GM12875 (cell line): ENCODE data around the gene SPANXA1.
"Not testable (repeated sequence)": the region's sequence is repeated elsewhere in the genome, so short reads cannot be mapped to it uniquely, and the experiment has no call there.

Experiments
- H3K4me3 ChIP-seq: one replicate; pipeline ENCODE4 v1.5.1; 2011; ENCODE audit warnings: low read depth, low read length, control low read depth
- TF ChIP-seq, protein P1 (sequence below): IDR thresholded peaks from 2 replicates; pipeline ENCODE4 v1.5.1; 2011; ENCODE audit warnings: low read depth, mild to moderate bottlenecking, control low read depth, inconsistent platforms, low read length, moderate library complexity, borderline replicate concordance; ENCODE audit not compliant: insufficient read depth

The SPANXA1 gene, protein sequence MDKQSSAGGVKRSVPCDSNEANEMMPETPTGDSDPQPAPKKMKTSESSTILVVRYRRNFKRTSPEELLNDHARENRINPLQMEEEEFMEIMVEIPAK

DNA sequence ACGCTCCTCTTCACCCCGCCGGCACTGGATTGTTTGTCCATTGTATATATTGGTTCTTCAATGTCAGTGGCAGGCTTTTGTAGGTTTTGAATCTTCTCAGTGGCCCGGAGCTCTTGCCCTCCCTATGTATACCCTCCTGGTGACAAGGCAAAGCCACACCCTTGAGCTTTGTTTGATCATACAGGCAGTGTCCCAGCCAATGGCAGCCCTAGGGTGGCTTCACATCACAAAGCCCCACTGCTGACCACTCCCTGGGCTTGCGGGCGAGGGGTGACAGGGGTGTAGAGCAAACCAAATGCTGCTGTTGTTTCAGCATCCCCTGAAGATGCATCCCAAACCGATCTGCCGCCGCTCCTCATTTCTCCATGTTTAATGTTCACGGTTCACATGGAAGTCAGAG is at the start of gene SPANXA1:
TSS of gene SPANXA1 (minus strand) at position 101 of the 400 bp plus-strand sequence. CDS start at position 41, 60 bp downstream.
- not testable (repeated sequence) for H3K4me3 ChIP-seq

DNA sequence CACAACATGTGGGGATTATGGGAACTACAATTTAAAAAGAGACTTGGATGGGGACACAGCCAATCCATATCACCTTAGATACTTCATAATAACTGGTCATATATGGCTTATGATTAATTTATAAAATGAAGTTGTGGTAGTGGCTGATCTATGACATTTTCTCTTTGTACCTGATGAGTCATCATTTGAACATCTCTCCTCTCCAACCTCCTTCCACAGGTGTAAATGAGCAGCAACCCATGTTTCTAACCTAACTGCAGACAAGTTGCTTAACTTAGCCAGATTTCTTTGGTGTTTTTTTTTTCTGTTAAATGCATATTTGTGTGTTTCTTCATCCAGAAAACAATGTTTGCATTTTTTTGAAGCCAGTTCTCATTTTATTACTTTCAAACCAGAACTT is 47.6 kb upstream of the SPANXA1 start:
- TF ChIP-seq, protein P1, sequence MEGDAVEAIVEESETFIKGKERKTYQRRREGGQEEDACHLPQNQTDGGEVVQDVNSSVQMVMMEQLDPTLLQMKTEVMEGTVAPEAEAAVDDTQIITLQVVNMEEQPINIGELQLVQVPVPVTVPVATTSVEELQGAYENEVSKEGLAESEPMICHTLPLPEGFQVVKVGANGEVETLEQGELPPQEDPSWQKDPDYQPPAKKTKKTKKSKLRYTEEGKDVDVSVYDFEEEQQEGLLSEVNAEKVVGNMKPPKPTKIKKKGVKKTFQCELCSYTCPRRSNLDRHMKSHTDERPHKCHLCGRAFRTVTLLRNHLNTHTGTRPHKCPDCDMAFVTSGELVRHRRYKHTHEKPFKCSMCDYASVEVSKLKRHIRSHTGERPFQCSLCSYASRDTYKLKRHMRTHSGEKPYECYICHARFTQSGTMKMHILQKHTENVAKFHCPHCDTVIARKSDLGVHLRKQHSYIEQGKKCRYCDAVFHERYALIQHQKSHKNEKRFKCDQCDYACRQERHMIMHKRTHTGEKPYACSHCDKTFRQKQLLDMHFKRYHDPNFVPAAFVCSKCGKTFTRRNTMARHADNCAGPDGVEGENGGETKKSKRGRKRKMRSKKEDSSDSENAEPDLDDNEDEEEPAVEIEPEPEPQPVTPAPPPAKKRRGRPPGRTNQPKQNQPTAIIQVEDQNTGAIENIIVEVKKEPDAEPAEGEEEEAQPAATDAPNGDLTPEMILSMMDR, result no peak
- H3K4me3 ChIP-seq, result no peak overlapping the region

DNA sequence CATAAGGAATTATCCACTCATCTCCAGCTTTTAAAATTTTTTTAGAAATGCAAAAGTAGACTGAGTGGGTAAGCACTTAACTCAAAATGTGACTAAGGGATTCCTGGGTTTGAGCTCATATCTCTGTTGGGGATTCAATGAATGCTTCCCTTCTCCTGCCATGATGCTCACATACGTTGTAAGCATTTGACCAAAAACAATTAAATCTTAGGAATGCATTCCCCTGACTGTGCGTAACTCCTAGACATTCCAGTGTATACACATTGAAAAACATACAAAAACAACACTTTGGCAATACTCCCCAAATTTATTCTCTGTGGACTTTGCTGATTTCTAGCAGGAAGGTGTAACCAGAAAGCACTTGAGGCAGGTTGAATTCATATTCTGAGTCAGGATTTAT is 34.8 kb upstream of the SPANXA1 start:
- TF ChIP-seq, protein P1, result no peak

DNA sequence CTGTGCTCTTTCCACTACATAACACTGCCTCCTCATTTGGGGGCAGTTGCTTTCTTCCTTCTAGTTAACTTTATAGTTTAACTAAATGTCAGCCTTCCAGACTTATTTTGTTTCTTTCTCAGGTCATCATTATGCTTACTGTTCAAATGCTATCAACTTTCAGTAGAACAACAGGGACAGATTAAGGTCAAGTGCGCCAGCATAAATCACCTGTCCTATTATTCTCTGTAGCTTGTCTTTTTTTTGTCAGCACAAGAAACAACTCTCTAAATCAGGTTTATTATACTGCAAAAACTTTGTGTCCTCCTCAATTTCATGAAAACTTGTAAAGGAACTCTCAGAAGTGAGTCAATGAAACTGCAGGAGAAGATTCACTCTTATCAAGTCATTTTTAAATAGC is 24.6 kb upstream of the SPANXA1 start:
- TF ChIP-seq, protein P1, result no peak
- no peak overlapping the region for H3K4me3 ChIP-seq

More for the DNA sequence above, 34.8 kb upstream of the SPANXA1 start:
- no peak overlapping the region for H3K4me3 ChIP-seq

DNA sequence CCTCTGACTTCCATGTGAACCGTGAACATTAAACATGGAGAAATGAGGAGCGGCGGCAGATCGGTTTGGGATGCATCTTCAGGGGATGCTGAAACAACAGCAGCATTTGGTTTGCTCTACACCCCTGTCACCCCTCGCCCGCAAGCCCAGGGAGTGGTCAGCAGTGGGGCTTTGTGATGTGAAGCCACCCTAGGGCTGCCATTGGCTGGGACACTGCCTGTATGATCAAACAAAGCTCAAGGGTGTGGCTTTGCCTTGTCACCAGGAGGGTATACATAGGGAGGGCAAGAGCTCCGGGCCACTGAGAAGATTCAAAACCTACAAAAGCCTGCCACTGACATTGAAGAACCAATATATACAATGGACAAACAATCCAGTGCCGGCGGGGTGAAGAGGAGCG is 4.9 kb upstream of the SPANXA1 start, which contains the start of gene SPANXA2:
TSS of gene SPANXA2 (plus strand) at position 301 of the 400 bp plus-strand sequence. CDS start at position 361, 60 bp downstream.
- H3K4me3 ChIP-seq, result not testable (repeated sequence)

DNA sequence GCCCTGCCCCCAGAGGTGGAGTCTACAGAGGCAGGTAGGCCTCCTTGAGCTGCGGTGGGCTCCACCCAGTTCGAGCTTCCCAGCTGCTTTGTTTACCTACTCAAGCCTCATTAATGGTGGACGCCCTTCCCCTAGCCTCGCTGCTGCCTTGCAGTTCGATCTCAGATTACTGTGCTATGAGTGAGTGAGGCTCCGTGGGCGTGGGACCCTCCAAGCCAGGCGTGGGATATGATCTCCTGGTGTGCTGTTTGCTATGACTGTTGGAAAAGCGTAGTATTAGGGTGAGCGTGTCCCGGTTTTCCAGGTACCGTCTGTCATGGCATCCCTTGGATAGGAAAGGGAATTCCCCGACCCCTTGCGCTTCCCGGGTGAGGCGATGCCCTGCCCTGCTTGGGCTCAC is 42.0 kb downstream of the SPANXA1 start:
- not testable (repeated sequence) for H3K4me3 ChIP-seq
